ENCODE measurements around the gene ADAM23. TPM values are rescaled to one million over a fixed set of nuclear protein-coding genes. Genes with fewer than 3 reads are reported as not detected.
A peak's percentile ranks its signal among the peaks of the same experiment; 100 is the strongest.

Gene ADAM23
- total RNA-seq, 1 experiment from 2014 or later: 6.1 TPM

DNA sequence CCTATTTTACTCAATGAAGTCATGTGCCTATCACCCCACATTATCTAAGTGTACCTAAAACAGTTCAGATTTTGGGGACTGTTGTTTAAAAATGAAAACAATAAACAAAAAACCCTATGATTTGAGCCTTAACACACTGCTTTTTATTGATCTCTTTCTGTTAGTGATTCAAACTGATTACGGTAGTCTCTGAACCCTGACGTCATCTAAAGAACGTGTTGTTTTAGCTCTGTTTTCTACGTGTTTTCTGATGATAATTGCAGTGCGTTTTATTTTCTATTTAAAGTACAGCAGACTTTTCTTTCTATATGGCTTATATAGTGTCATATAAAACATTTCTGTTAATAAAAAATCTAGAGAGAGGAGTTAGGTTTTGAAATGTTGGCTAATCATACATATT lies 105.1 kb downstream of the ADAM23 start:
- Mint-ChIP-seq H3K27me3 (ENCODE audit: unreplicated experiment) (no peaks in the 10 kb centered on the region), H3K4me3 (ENCODE audit: low read depth, unreplicated experiment) (no peak overlapping the region), H3K36me3 (ENCODE audit: insufficient read depth, unreplicated experiment) (no peaks in the 10 kb centered on the region), H3K27ac (ENCODE audit: unreplicated experiment) (no peak overlapping the region), H3K4me1 (ENCODE audit: low read depth, unreplicated experiment) (no peaks in the 10 kb centered on the region), H3K9me3 (ENCODE audit: low read depth, unreplicated experiment) (no peaks in the 10 kb centered on the region)
- TF ChIP-seq, protein P1, sequence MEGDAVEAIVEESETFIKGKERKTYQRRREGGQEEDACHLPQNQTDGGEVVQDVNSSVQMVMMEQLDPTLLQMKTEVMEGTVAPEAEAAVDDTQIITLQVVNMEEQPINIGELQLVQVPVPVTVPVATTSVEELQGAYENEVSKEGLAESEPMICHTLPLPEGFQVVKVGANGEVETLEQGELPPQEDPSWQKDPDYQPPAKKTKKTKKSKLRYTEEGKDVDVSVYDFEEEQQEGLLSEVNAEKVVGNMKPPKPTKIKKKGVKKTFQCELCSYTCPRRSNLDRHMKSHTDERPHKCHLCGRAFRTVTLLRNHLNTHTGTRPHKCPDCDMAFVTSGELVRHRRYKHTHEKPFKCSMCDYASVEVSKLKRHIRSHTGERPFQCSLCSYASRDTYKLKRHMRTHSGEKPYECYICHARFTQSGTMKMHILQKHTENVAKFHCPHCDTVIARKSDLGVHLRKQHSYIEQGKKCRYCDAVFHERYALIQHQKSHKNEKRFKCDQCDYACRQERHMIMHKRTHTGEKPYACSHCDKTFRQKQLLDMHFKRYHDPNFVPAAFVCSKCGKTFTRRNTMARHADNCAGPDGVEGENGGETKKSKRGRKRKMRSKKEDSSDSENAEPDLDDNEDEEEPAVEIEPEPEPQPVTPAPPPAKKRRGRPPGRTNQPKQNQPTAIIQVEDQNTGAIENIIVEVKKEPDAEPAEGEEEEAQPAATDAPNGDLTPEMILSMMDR (IDR thresholded peaks at IDR 0.05; ENCODE audit: unreplicated experiment): no peak
- CTCF ChIA-PET: interaction anchor here (0.6 kb wide), 2 partner anchors 10 to 1494 kb away, joined by 3 read pairs; no protein-coding TSS in a partner anchor
- BruUV-seq (replicated peaks): no TSS peak
- DNase-seq: no peak
- intact Hi-C loops (cut with micrococcal nuclease; ENCODE audit: unreplicated experiment): no loop called here

DNA sequence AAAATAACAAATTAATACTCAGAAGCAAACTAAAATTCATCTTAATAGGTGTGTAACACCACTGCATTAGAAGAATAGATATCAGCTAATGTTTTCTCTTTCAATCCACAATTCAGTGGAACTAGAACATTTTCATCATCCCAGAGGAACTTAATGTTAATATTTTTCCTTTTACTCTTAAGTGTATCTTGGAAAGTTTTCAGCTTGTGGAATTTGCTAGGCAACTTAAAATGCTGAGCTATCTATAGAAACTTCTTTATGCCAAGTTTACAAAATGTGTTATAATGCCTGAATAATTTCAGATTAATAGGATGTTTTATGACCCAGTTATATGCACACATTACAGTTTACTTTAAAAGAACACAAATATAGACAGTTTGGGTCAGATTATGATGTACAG lies 112.4 kb downstream of the ADAM23 start:
- TF ChIP-seq, protein P1 (IDR thresholded peaks at IDR 0.05; ENCODE audit: unreplicated experiment): no peak
- Mint-ChIP-seq H3K9me3 (ENCODE audit: low read depth, unreplicated experiment) (no peaks in the 10 kb centered on the region), H3K36me3 (ENCODE audit: insufficient read depth, unreplicated experiment) (no peaks in the 10 kb centered on the region), H3K27me3 (ENCODE audit: unreplicated experiment) (no peaks in the 10 kb centered on the region), H3K4me1 (ENCODE audit: low read depth, unreplicated experiment) (peaks cover 18% of the 10 kb centered on the region), H3K4me3 (ENCODE audit: low read depth, unreplicated experiment) (no peak overlapping the region), H3K27ac (ENCODE audit: unreplicated experiment) (no peak overlapping the region)
- no TSS peak for BruUV-seq (replicated peaks)
- intact Hi-C loops (cut with micrococcal nuclease; ENCODE audit: unreplicated experiment): loop anchor here (1.0 to 10.0 kb wide), 5 partner anchors 98 to 391 kb away; partner anchors contain the start of genes FASTKD2 and MDH1B
- no peak for DNase-seq
- CTCF ChIA-PET: no interaction called here

DNA sequence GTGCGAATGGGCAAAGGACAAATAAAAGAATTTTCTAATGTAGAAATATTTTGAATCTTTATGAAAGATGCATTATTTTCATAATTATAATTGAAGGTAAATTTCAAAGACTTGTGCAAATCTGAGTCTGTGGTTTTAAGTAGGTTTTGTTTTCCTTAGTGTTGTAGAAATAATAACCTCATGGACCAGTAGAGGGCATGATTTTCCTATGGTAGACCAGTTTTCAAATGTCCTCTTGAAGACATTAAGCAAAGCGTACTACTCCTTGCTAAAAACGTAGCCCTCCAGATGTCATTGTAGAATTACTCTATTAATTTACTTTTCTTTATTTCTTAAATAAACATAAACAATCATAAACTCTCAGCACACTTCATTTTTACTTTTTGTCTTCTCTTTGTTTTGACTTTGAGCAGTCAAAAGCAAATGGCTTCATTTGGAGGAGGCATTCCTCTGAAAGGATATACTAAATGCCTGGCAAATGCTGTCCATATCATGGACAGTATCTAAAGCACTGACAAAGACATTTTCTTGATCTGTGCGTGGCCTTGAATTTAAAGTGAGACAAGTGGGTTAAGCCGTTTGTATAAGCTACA lies 113.1 kb downstream of the ADAM23 start:
- no peak overlapping the region for H3K27ac Mint-ChIP-seq (ENCODE audit: unreplicated experiment)
- CTCF ChIA-PET: no interaction called here
- H3K4me1 Mint-ChIP-seq (ENCODE audit: low read depth, unreplicated experiment): peaks cover 20% of the 10 kb centered on the region
- no peaks in the 10 kb centered on the region for H3K9me3 Mint-ChIP-seq (ENCODE audit: low read depth, unreplicated experiment)
- DNase-seq: no peak
- intact Hi-C loops (cut with micrococcal nuclease; ENCODE audit: unreplicated experiment): loop anchor here (1.0 to 10.0 kb wide), 5 partner anchors 99 to 392 kb away; partner anchors contain the start of genes FASTKD2 and MDH1B
- no peak overlapping the region for H3K4me3 Mint-ChIP-seq (ENCODE audit: low read depth, unreplicated experiment)
- TF ChIP-seq, protein P1 (IDR thresholded peaks at IDR 0.05; ENCODE audit: unreplicated experiment): peak; percentile 54
- no peaks in the 10 kb centered on the region for H3K36me3 Mint-ChIP-seq (ENCODE audit: insufficient read depth, unreplicated experiment)
- BruUV-seq (replicated peaks): no TSS peak
- H3K27me3 Mint-ChIP-seq (ENCODE audit: unreplicated experiment): no peaks in the 10 kb centered on the region

DNA sequence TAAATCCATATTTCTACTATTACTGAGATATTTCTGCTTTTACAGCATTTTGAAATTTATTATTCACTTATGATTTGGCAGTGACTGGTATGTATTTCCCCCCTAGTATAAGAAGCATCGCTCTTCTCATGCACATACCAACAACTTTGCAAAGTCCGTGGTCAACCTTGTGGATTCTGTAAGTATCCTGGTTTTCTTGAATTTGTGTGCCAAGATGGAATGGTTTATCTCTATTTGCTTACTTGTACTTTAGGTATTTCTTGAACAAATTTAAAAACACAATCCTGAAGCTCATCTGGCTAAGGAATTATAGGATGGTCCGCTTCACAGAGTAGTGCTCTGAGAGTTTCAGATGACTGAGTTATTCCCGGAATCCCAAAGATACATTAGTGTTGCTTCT lies 114.0 kb downstream of the ADAM23 start:
- no peak for DNase-seq
- Mint-ChIP-seq H3K27me3 (ENCODE audit: unreplicated experiment) (no peaks in the 10 kb centered on the region), H3K9me3 (ENCODE audit: low read depth, unreplicated experiment) (no peaks in the 10 kb centered on the region), H3K27ac (ENCODE audit: unreplicated experiment) (no peak overlapping the region), H3K36me3 (ENCODE audit: insufficient read depth, unreplicated experiment) (no peaks in the 10 kb centered on the region), H3K4me1 (ENCODE audit: low read depth, unreplicated experiment) (peaks cover 20% of the 10 kb centered on the region), H3K4me3 (ENCODE audit: low read depth, unreplicated experiment) (no peak overlapping the region)
- CTCF ChIA-PET: no interaction called here
- intact Hi-C loops (cut with micrococcal nuclease; ENCODE audit: unreplicated experiment): loop anchor here (5.0 to 10.0 kb wide), 4 partner anchors 100 to 393 kb away; partner anchors contain the start of genes FASTKD2 and MDH1B
- TF ChIP-seq, protein P1 (IDR thresholded peaks at IDR 0.05; ENCODE audit: unreplicated experiment): no peak
- BruUV-seq (replicated peaks): no TSS peak

Data from Calu3 (cell line).